ENCODE measurements around the gene PKD1L1.
"Not testable (repeated sequence)": the region's sequence is repeated elsewhere in the genome, so short reads cannot be mapped to it uniquely, and the experiment has no call there.

Gene PKD1L1

DNA sequence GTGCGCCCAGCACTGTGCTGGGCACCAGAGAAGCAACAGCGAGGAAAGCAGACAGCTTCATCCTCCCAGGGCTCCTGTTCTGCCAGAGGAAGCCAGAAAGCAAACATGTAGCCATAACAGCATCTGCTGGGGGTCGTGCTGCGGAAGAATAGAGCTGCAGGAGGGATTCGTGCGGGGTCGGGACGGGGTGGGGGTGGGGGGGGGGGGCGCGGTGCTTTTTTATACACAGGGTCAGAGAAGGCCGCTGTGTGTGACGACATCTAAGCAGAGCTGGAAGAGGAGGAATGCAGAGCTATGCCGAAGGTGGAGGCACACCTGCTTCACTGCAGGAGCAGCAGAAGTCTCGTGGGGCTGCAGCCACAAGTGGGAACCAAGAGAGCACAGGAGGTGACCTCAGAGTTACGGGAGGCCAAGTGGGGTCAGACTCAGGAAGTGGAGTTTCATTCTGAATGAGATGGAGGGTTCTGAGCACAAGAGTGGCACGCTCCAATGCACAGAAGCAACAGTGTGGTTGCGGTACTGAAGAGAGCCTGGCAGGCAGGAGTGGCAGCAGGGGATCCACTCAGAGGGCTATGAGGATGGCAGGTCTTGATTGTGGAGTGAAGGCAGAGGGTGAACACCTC lies 11.1 kb downstream of the PKD1L1 start:
- no peak for DNase-seq (ENCODE audit: low read depth)

GRCh38 chr7:47936323-47936722 lies 11.9 kb downstream of the PKD1L1 start:
- no peak for DNase-seq (ENCODE audit: low read depth)

GRCh38 chr7:47935336-47935735 lies 12.9 kb downstream of the PKD1L1 start:
- DNase-seq (ENCODE audit: low read depth), result no peak

- no peak for DNase-seq (ENCODE audit: low read depth)
Measured at GRCh38 chr7:47934831-47935230, 13.4 kb downstream of the PKD1L1 start.

GRCh38 chr7:47933215-47933614 lies 15.1 kb downstream of the PKD1L1 start:
- no peak for DNase-seq (ENCODE audit: low read depth)

DNA sequence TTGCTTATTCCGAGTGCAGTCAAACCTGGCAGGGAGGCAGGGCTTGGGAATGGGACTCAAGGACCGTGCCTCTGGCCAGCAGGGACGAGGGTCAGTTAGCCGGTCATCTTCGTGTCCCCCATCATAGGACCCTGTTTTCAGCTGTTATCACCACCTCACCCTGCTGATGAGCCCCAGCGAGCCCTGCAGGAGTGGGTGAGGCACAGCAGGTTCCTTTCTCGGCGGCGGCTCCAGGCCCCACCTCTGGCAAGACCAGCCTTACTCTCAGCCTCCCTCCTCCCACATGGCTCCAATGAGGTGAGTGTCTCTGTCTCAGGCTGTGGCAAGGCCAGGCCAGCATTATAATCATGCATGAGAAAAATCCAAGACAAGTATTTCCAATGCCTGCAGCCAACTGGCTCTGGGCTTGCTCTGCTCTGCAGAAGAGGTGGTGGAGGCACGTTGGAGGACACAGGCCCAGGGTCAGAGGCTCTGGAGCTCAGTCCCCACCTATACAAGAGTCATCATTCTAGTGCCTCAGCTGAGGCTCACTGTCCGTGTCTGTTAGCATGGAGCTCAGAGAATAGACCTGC lies 15.7 kb downstream of the PKD1L1 start:
- no peak for DNase-seq (ENCODE audit: low read depth)

GRCh38 chr7:47932016-47932415 lies 16.2 kb downstream of the PKD1L1 start:
- no peak for DNase-seq (ENCODE audit: low read depth)

GRCh38 chr7:47931005-47932004 lies 17.0 kb downstream of the PKD1L1 start:
- DNase-seq (ENCODE audit: low read depth), result no peak

DNA sequence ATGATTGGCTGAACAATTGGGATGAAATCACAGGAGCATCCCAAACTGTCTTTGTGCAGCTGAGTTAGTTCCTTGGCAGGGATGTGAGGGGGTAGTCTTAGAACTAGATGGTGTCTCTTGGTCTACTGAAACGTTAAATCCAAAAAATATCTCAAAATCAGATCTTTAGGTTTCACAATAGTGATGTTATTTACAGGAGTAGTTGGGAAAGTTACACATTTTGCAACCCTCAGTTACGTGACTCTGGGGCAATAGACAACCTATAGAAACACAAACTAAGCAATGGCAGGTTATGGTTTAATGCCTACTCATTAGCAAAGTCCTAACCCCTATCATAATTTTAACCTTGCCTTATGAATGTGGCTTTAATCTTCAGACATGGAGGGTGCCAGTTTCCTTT lies 24.0 kb downstream of the PKD1L1 start:
- DNase-seq (ENCODE audit: low read depth), result no peak

DNA sequence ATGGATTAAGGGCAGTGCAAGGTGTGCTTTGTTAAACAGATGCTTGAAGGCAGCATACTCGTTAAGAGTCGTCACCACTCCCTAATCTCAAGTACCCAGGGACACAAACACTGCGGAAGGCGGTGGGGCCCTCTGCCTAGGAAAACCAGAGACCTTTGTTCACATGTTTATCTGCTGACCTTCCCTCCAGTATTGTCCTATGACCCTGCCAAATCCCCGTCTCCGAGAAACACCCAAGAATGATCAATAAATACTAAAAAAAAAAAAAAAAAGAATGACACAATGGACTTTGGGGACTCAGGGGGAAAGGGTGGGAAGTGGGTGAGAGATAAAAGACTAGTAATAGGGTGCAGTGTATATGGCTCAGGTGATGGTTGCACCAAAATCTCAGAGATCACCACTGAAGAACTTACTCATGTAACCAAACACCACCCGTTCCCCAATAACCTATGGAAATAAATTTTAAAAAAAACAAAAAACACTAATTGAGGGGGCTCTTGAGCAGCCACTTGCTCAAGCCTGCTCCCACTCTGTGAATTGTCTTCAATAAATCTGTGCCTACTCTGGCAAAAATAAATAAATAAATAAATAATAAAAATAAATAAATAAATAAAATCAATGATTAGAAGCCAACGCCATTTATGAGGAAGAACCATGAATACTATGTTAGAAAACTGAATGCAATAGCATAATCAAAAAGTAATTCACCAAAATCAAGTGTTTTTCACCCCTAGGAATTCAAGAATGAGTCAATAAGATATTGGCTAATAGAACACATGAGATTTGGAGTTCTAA lies 25.0 kb downstream of the PKD1L1 start:
- not testable (repeated sequence) for DNase-seq (ENCODE audit: low read depth)

DNA sequence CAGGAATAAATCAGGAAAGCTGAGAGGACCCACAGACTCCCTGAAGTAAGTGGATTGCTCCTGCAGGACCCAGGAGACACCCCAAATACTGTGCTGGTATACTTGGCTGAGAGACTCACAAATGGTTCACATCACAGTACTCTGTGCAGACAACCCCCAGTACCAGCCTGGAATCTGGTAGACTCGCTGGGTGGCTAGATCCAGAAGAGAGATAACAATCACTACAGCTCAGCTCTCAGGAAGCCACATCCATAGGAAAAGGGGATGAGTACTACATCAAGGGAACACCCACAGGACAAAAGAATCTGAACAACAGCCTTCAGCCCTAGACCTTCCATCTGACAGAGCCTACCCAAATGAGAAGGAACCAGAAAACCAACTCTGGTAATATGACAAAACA lies 31.8 kb downstream of the PKD1L1 start:
- DNase-seq (ENCODE audit: low read depth), result not testable (repeated sequence)

DNA sequence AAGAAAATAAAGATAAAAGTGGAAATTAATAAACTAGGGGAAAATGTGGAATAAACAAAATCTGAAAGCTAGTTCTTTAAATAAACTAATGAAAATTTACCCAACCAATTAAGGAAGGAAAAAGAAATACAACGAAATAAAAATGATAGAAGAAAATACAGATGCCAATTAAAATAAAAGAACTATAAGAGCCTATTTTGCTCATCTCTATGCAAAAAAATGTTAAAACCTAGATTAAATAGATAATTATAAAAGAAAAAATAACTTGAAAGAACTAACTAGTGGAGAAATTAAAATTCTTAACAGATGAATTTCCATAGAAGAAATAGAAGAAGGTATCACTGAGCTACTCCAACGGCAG lies 32.7 kb downstream of the PKD1L1 start:
- no peak for DNase-seq (ENCODE audit: low read depth)

- DNase-seq (ENCODE audit: low read depth), result no peak
Measured at GRCh38 chr7:47914717-47915615, 33.3 kb downstream of the PKD1L1 start.

GRCh38 chr7:47912332-47912731 lies 35.9 kb downstream of the PKD1L1 start:
- DNase-seq (ENCODE audit: low read depth), result no peak

DNA sequence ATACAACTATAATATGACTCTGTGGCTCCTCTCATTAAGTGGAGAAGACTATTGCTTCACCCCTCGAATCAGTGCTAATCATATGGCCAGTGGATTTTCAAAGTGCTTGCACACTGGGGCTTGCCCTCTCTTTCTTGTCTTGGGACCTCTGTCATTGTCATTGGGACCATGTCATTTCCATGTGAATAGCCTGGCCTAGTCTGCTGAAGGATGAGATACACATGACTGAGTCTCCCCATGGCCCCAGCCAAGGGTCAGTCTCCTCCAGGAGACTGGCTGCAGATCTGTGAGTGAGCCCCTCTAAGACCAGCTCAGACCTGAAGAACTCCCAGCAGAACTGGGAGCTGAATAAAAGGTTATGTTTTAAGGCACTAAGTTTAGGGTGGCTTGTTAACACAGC lies 39.5 kb downstream of the PKD1L1 start:
- DNase-seq (ENCODE audit: low read depth), result no peak

DNA sequence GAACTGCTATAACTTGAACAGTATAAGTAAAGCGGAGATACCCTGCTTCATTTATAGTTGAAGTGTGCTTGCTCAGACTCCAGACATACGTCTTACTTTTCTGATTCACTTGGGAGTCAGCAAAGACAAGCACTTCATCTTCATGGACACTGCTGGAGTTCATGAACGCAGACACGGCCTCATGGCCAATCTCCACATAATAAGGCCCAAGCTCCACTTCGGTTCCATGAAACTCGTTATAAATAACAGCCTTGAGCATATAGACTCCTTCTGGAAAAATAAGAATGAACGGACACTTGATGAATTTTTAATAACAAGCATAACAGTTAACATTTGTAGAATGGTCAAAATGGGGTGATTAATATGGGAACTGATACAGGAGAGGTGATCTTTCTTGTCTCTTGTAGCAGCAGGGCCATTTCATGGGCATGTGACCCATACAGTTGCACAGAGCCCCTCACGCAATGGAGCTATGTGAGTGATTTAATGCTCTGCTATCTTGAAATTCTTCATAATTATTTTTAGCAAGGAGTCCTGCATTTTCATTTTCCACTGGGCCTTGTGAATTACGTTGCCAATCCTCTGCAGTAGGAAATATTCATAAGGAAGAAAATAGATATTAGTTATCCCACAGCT lies 40.2 kb downstream of the PKD1L1 start:
- no peak for DNase-seq (ENCODE audit: low read depth)

DNA sequence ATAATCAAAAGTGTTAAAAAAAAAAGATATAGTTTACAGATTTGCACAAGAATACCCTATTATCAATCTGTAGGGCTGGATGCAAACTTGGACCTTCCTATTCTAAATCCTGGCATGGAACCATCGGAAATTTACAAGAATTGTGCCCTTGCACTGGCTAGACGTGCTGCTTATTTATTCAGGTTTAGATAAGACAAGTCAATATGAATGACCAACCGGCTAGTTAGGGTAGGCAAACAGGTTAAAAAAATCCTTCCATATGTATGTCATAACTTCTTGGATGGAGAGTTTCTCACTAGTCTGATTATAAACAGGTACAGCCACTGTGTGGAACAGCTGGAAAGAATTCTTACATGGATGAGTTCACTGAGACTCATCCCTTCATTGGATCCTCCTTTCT lies 41.4 kb downstream of the PKD1L1 start:
- DNase-seq (ENCODE audit: low read depth), result no peak

DNA sequence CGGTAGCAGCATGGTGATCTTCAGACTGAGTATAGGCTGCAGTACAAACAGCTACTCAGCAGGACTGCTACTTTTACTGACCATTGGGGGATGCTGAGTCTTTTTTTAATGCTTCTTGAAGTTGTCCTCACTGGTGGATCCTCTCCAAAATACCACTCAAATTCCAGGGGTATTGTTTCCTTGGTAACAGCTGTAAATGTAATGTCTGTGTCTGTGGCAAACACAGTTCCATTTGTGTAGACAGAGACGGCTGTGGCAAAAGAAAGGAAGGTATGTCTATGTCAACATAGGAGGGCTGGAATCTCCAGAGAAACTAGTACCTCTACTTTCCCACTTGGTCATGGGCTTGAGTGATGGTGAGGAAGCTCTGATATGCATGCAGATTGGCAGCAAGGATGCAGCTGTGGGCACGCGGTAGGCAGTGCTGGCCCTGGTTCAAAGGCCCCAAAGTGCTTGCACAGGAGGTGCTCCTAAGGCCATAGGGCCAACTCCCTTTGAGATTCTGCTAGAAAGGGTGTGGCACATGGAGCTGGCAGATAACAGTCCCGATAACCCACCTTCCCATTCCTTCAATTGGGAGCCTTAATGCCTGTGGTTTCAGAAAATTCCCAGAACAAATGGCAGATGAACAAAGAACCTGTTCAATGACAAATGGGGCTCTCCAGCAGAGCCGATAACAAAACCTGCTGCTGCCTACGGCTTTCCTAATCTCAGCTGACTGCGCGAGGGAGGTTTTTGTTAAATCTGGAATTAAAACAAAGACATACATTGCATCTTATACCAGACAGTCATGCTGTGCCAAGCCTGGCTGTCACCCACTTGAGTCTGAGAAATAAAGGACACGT lies 43.0 kb downstream of the PKD1L1 start:
- DNase-seq (ENCODE audit: low read depth), result no peak

DNA sequence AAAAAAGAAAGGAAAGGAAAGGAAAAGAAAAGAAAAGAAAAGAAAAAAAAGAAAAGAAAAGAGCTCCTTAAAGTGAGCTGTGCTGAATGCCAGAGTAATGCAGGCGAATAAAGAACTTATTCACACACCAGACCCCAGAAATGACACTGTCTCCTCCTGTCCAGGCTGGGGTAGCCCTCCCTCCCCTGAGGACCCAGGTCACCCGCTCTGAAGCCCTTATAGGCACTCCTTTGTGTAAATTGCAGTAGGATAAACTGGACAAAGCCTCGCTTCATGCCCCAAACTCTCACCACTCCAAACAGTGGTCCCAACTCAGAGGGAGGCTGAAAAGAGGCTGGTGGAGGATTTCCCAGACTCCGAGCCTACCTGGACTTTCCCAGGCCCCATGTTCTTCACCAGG lies 46.3 kb downstream of the PKD1L1 start:
- DNase-seq (ENCODE audit: low read depth), result no peak

DNA sequence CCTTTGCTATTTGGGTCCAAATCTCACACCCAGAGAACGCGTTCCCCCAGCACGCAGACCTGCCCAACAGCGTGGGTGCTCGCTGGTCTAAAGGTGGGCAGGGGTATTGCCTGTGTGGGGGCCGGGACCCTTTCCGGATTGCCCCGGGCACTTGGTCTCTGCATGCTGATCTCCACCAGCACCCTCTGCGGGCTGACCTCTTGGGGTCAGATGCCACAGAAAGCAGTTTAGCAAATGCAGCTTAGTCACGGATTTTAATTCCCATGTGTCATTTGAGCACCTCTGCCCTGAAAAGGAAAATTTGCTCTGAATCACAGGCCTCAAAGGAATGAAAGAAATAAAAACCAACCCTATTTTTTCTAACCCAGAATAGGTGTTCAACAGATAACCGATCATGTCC lies 46.7 kb downstream of the PKD1L1 start:
- no peak for DNase-seq (ENCODE audit: low read depth)

Data from HS-5 (cell line).